Loucy (cell line): ENCODE data around the gene ANKRD10.

Experiments
- EZH2phosphoT487 ChIP-seq: fragments of 200-600 bp; IDR thresholded peaks from 2 replicates; pipeline ENCODE4 v1.6.1; 2018; ENCODE audit warnings: antibody characterized with exemption, mild to moderate bottlenecking, moderate library complexity, borderline replicate concordance
- TF ChIP-seq, protein P1 (sequence below): fragments of 200-600 bp; sonication (generic); conservative IDR thresholded peaks from 2 replicates; pipeline ENCODE4 v1.5.1; 2014; ENCODE audit warnings: mild to moderate bottlenecking, antibody characterized with exemption, low read length

DNA sequence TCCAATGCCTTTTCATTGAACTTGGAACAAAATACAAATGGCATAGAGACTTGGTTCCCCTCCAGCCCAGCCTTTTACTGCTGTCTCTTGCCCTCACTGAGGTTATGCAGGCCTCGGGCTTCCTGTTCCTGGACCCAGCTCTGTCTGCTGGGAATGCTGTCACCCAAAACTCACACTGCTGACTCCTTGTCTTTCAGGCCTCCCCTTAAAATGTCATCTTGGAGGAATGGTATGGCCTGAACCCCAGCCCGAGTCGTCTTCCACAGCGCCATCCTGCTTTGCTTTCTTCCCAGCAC lies 9.7 kb upstream of the ANKRD10 start:
- TF ChIP-seq, protein P1, sequence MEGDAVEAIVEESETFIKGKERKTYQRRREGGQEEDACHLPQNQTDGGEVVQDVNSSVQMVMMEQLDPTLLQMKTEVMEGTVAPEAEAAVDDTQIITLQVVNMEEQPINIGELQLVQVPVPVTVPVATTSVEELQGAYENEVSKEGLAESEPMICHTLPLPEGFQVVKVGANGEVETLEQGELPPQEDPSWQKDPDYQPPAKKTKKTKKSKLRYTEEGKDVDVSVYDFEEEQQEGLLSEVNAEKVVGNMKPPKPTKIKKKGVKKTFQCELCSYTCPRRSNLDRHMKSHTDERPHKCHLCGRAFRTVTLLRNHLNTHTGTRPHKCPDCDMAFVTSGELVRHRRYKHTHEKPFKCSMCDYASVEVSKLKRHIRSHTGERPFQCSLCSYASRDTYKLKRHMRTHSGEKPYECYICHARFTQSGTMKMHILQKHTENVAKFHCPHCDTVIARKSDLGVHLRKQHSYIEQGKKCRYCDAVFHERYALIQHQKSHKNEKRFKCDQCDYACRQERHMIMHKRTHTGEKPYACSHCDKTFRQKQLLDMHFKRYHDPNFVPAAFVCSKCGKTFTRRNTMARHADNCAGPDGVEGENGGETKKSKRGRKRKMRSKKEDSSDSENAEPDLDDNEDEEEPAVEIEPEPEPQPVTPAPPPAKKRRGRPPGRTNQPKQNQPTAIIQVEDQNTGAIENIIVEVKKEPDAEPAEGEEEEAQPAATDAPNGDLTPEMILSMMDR = no peak
- no peak for TF ChIP-seq EZH2phosphoT487
